Breast epithelium (tissue), 3 donors: ENCODE results near the gene GPR143.

ENCODE experiments used
- CTCF ChIP-seq, 3 donors: fragments of 450-650 bp; IDR thresholded peaks; one replicate each; pipeline ENCODE4 v1.5.1; 2016 to 2017; ENCODE audit warnings: antibody characterized with exemption in 3 of 3, mild to moderate bottlenecking in 3 of 3, moderate library complexity in 3 of 3
- POLR2A ChIP-seq: fragments of 450-650 bp; IDR thresholded peaks from one replicate; pipeline ENCODE4 v1.6.1; 2016; ENCODE audit warnings: antibody characterized with exemption, mild to moderate bottlenecking, moderate library complexity
- POLR2AphosphoS5 ChIP-seq, 3 donors: sonication (generic); formaldehyde crosslinking; IDR thresholded peaks; one replicate each; pipeline ENCODE4 v1.6.1; 2017; ENCODE audit warnings: antibody characterized with exemption in 3 of 3

GRCh38 chrX:9682861-9683260 is 82.8 kb downstream of the GPR143 start:
- no peak for TF ChIP-seq POLR2A
- TF ChIP-seq CTCF (IDR thresholded peaks at IDR 0.05), result no peak
- TF ChIP-seq POLR2AphosphoS5 (IDR thresholded peaks at IDR 0.05), result no peak
